IMR-90 (cell line): ENCODE results near the gene PHF20.
"Not testable (repeated sequence)": the region's sequence is repeated elsewhere in the genome, so short reads cannot be mapped to it uniquely, and the experiment has no call there.

Source experiments
- CEBPB ChIP-seq: IDR thresholded peaks from 2 replicates; pipeline ENCODE4 v1.6.1; 2012; ENCODE audit warnings: low read depth, low read length, improper control_type of control experiment
- CHD1 ChIP-seq: IDR thresholded peaks from 2 replicates; pipeline ENCODE4 v1.6.1; 2012; ENCODE audit warnings: low read depth, low read length, improper control_type of control experiment
- MAZ ChIP-seq: IDR thresholded peaks from 2 replicates; pipeline ENCODE4 v1.6.1; 2012; ENCODE audit warnings: low read depth, mild to moderate bottlenecking, low read length, improper control_type of control experiment, moderate library complexity, borderline replicate concordance
- MXI1 ChIP-seq: IDR thresholded peaks from 2 replicates; pipeline ENCODE4 v1.6.1; 2012; ENCODE audit warnings: low read depth, mild to moderate bottlenecking, low read length, moderate library complexity, borderline replicate concordance
- NFE2L2 ChIP-seq: fragments of 150-350 bp; IDR thresholded peaks from 2 replicates; pipeline ENCODE4 v1.6.1; 2016; ENCODE audit warnings: low read depth, mild to moderate bottlenecking, low read length
- POLR2A ChIP-seq: IDR thresholded peaks from 2 replicates; pipeline ENCODE4 v1.6.1; 2012; ENCODE audit warnings: mild to moderate bottlenecking, low read depth, low read length
- RAD21 ChIP-seq: IDR thresholded peaks from 2 replicates; pipeline ENCODE4 v1.6.1; 2012; ENCODE audit warnings: low read length, improper control_type of control experiment
- RCOR1 ChIP-seq: IDR thresholded peaks from 2 replicates; pipeline ENCODE4 v1.6.1; 2012; ENCODE audit warnings: mild to moderate bottlenecking, low read length, improper control_type of control experiment; ENCODE audit not compliant: insufficient replicate concordance
- RFX5 ChIP-seq: IDR thresholded peaks from 2 replicates; pipeline ENCODE4 v1.8.0; 2012; ENCODE audit warnings: low read depth, mild to moderate bottlenecking, low read length, moderate library complexity
- SMC3 ChIP-seq: fragments of 150-350 bp; IDR thresholded peaks from 2 replicates; pipeline ENCODE4 v1.6.1; 2016; ENCODE audit warnings: low read depth, mild to moderate bottlenecking, antibody characterized with exemption, low read length, moderate library complexity
- TF ChIP-seq, protein P1 (sequence below): conservative IDR thresholded peaks from 2 replicates; pipeline ENCODE4 v1.5.1; 2012; ENCODE audit warnings: mild to moderate bottlenecking, low read depth, low read length, improper control_type of control experiment
- TF ChIP-seq, protein P2 (sequence below): fragments of 150-350 bp; IDR thresholded peaks from 2 replicates; pipeline ENCODE4 v1.6.1; 2016; ENCODE audit warnings: low read depth, mild to moderate bottlenecking, low read length, moderate library complexity, borderline replicate concordance
- TF ChIP-seq, protein P3 (sequence below): fragments of 150-350 bp; IDR thresholded peaks from 2 replicates; pipeline ENCODE4 v1.6.1; 2017; ENCODE audit warnings: mild to moderate bottlenecking, antibody characterized with exemption, low read length, low read depth

DNA sequence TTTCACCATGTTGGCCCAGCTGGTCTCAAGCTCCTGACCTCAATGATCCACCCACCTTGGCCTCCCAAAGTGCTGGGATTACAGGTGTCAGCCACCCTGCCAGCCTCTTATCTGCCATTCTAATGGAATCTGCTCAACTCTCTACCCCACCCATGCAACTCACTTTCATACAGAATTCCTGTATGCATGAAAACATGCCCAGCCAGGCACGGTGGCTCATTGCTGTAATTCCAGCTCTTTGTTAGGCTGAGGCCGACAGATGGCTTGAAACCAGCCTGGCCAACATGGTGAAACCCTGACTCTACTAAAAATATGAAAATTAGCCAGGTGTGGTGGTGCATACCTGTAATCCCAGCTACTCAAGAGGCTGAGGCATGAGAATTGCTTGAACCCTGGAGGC lies 6.9 kb upstream of the PHF20 start:
- TF ChIP-seq POLR2A, RFX5, NFE2L2, SMC3, RAD21, MXI1, MAZ, CEBPB, CHD1, RCOR1: not testable (repeated sequence)
- TF ChIP-seq, protein P1, sequence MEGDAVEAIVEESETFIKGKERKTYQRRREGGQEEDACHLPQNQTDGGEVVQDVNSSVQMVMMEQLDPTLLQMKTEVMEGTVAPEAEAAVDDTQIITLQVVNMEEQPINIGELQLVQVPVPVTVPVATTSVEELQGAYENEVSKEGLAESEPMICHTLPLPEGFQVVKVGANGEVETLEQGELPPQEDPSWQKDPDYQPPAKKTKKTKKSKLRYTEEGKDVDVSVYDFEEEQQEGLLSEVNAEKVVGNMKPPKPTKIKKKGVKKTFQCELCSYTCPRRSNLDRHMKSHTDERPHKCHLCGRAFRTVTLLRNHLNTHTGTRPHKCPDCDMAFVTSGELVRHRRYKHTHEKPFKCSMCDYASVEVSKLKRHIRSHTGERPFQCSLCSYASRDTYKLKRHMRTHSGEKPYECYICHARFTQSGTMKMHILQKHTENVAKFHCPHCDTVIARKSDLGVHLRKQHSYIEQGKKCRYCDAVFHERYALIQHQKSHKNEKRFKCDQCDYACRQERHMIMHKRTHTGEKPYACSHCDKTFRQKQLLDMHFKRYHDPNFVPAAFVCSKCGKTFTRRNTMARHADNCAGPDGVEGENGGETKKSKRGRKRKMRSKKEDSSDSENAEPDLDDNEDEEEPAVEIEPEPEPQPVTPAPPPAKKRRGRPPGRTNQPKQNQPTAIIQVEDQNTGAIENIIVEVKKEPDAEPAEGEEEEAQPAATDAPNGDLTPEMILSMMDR, result not testable (repeated sequence)
- TF ChIP-seq, protein P2, sequence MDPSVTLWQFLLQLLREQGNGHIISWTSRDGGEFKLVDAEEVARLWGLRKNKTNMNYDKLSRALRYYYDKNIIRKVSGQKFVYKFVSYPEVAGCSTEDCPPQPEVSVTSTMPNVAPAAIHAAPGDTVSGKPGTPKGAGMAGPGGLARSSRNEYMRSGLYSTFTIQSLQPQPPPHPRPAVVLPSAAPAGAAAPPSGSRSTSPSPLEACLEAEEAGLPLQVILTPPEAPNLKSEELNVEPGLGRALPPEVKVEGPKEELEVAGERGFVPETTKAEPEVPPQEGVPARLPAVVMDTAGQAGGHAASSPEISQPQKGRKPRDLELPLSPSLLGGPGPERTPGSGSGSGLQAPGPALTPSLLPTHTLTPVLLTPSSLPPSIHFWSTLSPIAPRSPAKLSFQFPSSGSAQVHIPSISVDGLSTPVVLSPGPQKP, result not testable (repeated sequence)
- TF ChIP-seq, protein P3, sequence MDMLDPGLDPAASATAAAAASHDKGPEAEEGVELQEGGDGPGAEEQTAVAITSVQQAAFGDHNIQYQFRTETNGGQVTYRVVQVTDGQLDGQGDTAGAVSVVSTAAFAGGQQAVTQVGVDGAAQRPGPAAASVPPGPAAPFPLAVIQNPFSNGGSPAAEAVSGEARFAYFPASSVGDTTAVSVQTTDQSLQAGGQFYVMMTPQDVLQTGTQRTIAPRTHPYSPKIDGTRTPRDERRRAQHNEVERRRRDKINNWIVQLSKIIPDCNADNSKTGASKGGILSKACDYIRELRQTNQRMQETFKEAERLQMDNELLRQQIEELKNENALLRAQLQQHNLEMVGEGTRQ, result not testable (repeated sequence)
